GM13976 (cell line): ENCODE results near the gene NF1.
"Not testable (repeated sequence)": the region's sequence is repeated elsewhere in the genome, so short reads cannot be mapped to it uniquely, and the experiment has no call there.

ENCODE experiments used
- DNase-seq: peaks from one replicate; pipeline ENCODE4 v3.0.0; 2012; ENCODE audit warnings: low spot score
- in situ Hi-C: fragments of 300-500 bp; cut with MboI; formaldehyde crosslinking; loops from one replicate; pipeline ENCODE4 v1.12.0; 2022; ENCODE audit warnings: low sequenced_read_pairs, mixed read lengths, inconsistent platforms; ENCODE audit not compliant: unreplicated experiment
- TF ChIP-seq, protein P1 (sequence below): IDR thresholded peaks from 2 replicates; pipeline ENCODE4 v1.5.1; 2012; ENCODE audit warnings: borderline replicate concordance, mild to moderate bottlenecking; ENCODE audit not compliant: insufficient read depth; ENCODE audit errors: extremely low read depth, missing control alignments, control extremely low read depth

Gene NF1

GRCh38 chr17:31310886-31311285 lies 216.1 kb downstream of the NF1 start:
- TF ChIP-seq, protein P1, sequence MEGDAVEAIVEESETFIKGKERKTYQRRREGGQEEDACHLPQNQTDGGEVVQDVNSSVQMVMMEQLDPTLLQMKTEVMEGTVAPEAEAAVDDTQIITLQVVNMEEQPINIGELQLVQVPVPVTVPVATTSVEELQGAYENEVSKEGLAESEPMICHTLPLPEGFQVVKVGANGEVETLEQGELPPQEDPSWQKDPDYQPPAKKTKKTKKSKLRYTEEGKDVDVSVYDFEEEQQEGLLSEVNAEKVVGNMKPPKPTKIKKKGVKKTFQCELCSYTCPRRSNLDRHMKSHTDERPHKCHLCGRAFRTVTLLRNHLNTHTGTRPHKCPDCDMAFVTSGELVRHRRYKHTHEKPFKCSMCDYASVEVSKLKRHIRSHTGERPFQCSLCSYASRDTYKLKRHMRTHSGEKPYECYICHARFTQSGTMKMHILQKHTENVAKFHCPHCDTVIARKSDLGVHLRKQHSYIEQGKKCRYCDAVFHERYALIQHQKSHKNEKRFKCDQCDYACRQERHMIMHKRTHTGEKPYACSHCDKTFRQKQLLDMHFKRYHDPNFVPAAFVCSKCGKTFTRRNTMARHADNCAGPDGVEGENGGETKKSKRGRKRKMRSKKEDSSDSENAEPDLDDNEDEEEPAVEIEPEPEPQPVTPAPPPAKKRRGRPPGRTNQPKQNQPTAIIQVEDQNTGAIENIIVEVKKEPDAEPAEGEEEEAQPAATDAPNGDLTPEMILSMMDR: no peak
- in situ Hi-C loops: no loop called here
- DNase-seq: no peak

- no peak for DNase-seq
- TF ChIP-seq, protein P1: no peak
- in situ Hi-C loops: no loop called here
Observed at GRCh38 chr17:31311526-31311925, 216.7 kb downstream of the NF1 start.

- TF ChIP-seq, protein P1: peak; percentile 12
- in situ Hi-C loops: not testable (repeated sequence)
Observed at GRCh38 chr17:31312223-31312622, 217.4 kb downstream of the NF1 start.

DNA sequence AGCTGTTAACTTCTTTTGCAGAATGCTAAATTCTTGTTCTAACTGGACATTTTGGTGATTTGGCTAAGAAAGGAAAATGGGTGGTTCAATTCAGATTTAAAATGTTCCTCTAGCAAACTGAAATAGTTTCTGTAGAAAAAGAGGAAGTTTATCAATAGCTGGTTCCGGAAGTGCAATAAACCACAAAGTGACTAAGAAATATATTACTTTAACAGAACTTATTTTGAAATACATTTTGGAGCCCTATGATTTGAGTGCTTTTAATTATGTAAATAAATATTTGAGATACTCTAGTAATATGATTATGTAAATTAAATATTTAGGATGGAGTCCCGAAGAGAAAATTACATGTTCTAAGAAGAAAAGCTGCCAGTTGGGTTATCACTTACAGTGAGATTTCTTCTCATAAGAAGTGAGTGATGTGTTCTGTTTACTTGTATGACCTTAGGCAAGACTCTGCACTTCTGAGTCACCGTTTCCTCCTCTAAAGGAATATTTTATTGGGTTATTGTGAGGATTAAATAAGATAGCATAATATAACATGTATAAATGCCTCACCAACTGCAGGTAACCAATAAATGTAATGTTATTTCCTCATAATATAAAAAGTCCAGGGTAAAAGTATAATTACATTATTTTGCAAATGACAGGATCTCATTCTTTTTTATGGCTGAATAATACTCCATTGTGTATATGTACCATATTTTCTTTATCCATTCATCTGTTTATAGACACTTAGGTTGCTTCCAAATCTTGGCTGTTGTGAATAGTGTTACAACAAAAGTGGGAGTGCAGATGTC lies 219.4 kb downstream of the NF1 start, which contains the start of gene EVI2B:
TSS of gene EVI2B (minus strand) at position 73 of the 800 bp plus-strand sequence. CDS start 8,445 bp downstream, outside the sequence.
- TF ChIP-seq, protein P1: no peak
- in situ Hi-C loops: no loop called here
- no peak for DNase-seq

More at GRCh38 chr17:31312223-31312622, 217.4 kb downstream of the NF1 start:
- DNase-seq: not testable (repeated sequence)

DNA sequence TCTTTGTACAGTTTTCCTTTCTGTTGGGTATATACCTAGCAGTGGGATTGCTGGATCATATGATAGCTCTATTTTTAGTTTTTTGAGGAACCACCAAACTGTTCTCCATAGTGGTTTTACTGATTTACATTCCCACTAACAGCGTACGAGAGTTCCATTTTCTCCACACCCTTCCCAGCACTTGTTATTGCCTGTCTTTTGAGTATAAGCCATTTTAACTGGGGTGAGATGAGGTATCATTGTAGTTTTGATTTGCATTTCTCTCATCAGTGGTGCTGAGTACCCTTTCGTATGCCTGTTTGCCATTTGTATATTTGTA lies 220.0 kb downstream of the NF1 start:
- in situ Hi-C loops: no loop called here
- no peak for DNase-seq
- TF ChIP-seq, protein P1: no peak

DNA sequence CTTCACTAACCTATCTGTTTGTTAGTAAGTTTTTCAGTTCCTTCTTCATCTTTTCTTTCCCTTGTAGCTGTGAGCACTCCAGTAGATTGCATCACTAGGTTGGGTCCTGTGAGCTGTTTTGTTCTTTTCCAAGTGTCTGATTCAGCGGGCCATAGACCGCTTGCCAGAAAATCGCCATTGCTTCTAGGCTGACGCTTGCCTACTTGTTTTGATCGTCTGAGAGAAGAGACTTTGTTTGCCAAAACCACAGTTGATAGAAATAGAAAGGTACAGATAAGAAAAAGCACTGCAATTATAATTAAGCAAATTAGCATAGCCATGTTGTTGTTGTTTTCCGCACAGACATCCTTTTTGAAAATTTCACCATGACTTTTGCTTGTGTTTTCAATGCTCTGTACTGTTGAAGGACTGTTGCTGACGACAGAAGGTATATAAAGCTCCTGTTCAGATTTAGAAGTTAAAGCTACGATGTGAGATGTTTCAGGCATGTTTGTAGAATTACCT lies 223.6 kb downstream of the NF1 start:
- in situ Hi-C loops: no loop called here
- TF ChIP-seq, protein P1: no peak
- no peak for DNase-seq
